SK-N-SH (cell line): ENCODE results near the gene TEX28. TPM values are rescaled to one million over a fixed set of nuclear protein-coding genes. Genes with fewer than 3 reads are reported as not detected.

ENCODE experiments used
- CTCF ChIA-PET: fragments of 300-600, 350-600 bp; formaldehyde crosslinking; extraction: SDS; loops from one replicate; lab custom pipeline; 2021; lab: Yijun Ruan, JAX
- POLR2A ChIA-PET: fragments of 350-600 bp; sonication (Branson Sonifier 250); formaldehyde crosslinking; extraction: SDS; loops from one replicate; lab custom pipeline; 2020; ENCODE audit warnings: antibody characterized with exemption, inconsistent platforms; lab: Yijun Ruan, JAX
- DNase-seq: peaks from one replicate; pipeline ENCODE4 v3.0.0; 2012
- H2AFZ ChIP-seq: fragments of 200-600 bp; sonication (generic); 2 replicates; pipeline ENCODE4 v1.8.1; 2016; ENCODE audit warnings: antibody characterized with exemption, mild to moderate bottlenecking, low read depth
- H3F3A ChIP-seq: fragments of 200-600 bp; sonication (generic); replicated peaks from 2 replicates; pipeline ENCODE3; 2016; ENCODE audit warnings: antibody characterized with exemption, mild to moderate bottlenecking; ENCODE audit not compliant: insufficient read depth
- H3K27ac ChIP-seq, 2 experiments: fragments of 200-500 bp in 1 of 2; fragments of 200-600 bp in 1 of 2; sonication (Bioruptor generic) in 1 of 2; sonication (generic), shearing (Covaris generic) in 1 of 2; 2 replicates each; pipeline versions ENCODE4 v1.5.1 to v1.6.1; 2014 to 2016; ENCODE audit warnings: low read depth in 2 of 2, inconsistent platforms in 1 of 2, low read length in 1 of 2, mild to moderate bottlenecking in 1 of 2, mixed read lengths in 1 of 2
- H3K27me3 ChIP-seq: fragments of 200-600 bp; sonication (generic), shearing (Covaris generic); 2 replicates; pipeline ENCODE4 v1.6.1; 2016; ENCODE audit warnings: mixed run types; ENCODE audit not compliant: insufficient read depth
- H3K36me3 ChIP-seq, 2 experiments: fragments of 200-500 bp in 1 of 2; fragments of 200-600 bp in 1 of 2; sonication (Bioruptor generic) in 1 of 2; sonication (generic) in 1 of 2; replicated peaks in 1 of 2; 2 replicates each; pipeline versions ENCODE3 to v1.5.1; 2014 to 2016; ENCODE audit warnings: low read length in 1 of 2, mild to moderate bottlenecking in 1 of 2; ENCODE audit not compliant: insufficient read depth in 2 of 2, control insufficient read depth in 1 of 2
- H3K4me1 ChIP-seq, 2 experiments: fragments of 200-500 bp in 1 of 2; fragments of 200-600 bp in 1 of 2; sonication (Bioruptor generic) in 1 of 2; sonication (generic), shearing (Covaris generic) in 1 of 2; 2 replicates each; pipeline versions ENCODE4 v1.5.1 to v1.6.1; 2014 to 2016; ENCODE audit warnings: low read depth in 1 of 2, low read length in 1 of 2, mixed run types in 1 of 2; ENCODE audit not compliant: insufficient read depth in 2 of 2, control insufficient read depth in 1 of 2
- H3K4me2 ChIP-seq: fragments of 200-600 bp; sonication (generic), shearing (Covaris generic); 2 replicates; pipeline ENCODE4 v1.6.1; 2017; ENCODE audit warnings: mixed run types
- H3K4me3 ChIP-seq, 2 experiments: fragments of 200-500 bp in 1 of 2; fragments of 200-600 bp in 1 of 2; sonication (Bioruptor generic) in 1 of 2; sonication (generic), shearing (Covaris generic) in 1 of 2; 2 replicates each; pipeline versions ENCODE4 v1.5.1 to v1.8.1; 2014 to 2016; ENCODE audit warnings: low read depth in 2 of 2, inconsistent platforms in 1 of 2, low read length in 1 of 2, mild to moderate bottlenecking in 1 of 2, mixed read lengths in 1 of 2, moderate library complexity in 1 of 2
- H3K79me2 ChIP-seq: fragments of 200-600 bp; sonication (generic); 2 replicates; pipeline ENCODE4 v1.8.1; 2017; ENCODE audit warnings: mild to moderate bottlenecking; ENCODE audit not compliant: insufficient read depth
- H3K9ac ChIP-seq: fragments of 200-600 bp; sonication (generic); 2 replicates; pipeline ENCODE4 v1.6.1; 2017; ENCODE audit warnings: mixed run types
- H3K9me2 ChIP-seq: fragments of 200-600 bp; sonication (generic); 2 replicates; pipeline ENCODE4 v1.6.1; 2017; ENCODE audit warnings: mixed run types
- H3K9me3 ChIP-seq: fragments of 200-600 bp; sonication (generic); 2 replicates; pipeline ENCODE4 v1.6.1; 2017; ENCODE audit warnings: mixed run types, mild to moderate bottlenecking, moderate library complexity
- H4K20me1 ChIP-seq: fragments of 200-600 bp; sonication (generic); 2 replicates; pipeline ENCODE4 v1.6.1; 2017; ENCODE audit warnings: mild to moderate bottlenecking, mixed run types; ENCODE audit not compliant: insufficient read depth
- ELF1 ChIP-seq: IDR thresholded peaks from 2 replicates; pipeline ENCODE4 v1.4.0; 2012
- EP300 ChIP-seq, 2 experiments: IDR thresholded peaks; 2 replicates each; pipeline versions ENCODE4 v1.4.0 to v1.6.1; 2012; ENCODE audit warnings: borderline replicate concordance in 1 of 2, low read depth in 1 of 2, low read length in 1 of 2
- EZH2phosphoT487 ChIP-seq: fragments of 200-600 bp; sonication (generic); IDR thresholded peaks from 2 replicates; pipeline ENCODE4 v1.6.1; 2017; ENCODE audit warnings: low read depth, mixed run types, mild to moderate bottlenecking, antibody characterized with exemption, moderate library complexity, borderline replicate concordance
- FOSL2 ChIP-seq: IDR thresholded peaks from 2 replicates; pipeline ENCODE4 v1.4.0; 2012; ENCODE audit warnings: low read depth, mild to moderate bottlenecking, moderate library complexity, borderline replicate concordance
- FOXJ3 ChIP-seq: sonication (generic); formaldehyde crosslinking; IDR thresholded peaks from 2 replicates; pipeline ENCODE4 v1.5.1; 2020; ENCODE audit warnings: mild to moderate bottlenecking, missing genetic modification reagents
- FOXM1 ChIP-seq: IDR thresholded peaks from 2 replicates; pipeline ENCODE4 v1.4.0; 2012; ENCODE audit warnings: low read depth, mild to moderate bottlenecking
- GATA2 ChIP-seq: sonication (generic); formaldehyde crosslinking; IDR thresholded peaks from 2 replicates; pipeline ENCODE4 v1.5.0; 2020; ENCODE audit warnings: mild to moderate bottlenecking, missing genetic modification reagents
- MEF2A ChIP-seq: IDR thresholded peaks from 2 replicates; pipeline ENCODE4 v1.4.0; 2012; ENCODE audit warnings: low read depth, borderline replicate concordance
- NRF1 ChIP-seq: IDR thresholded peaks from 2 replicates; pipeline ENCODE4 v1.6.1; 2012; ENCODE audit warnings: low read depth, mild to moderate bottlenecking, low read length
- POLR2AphosphoS5 ChIP-seq: IDR thresholded peaks from 2 replicates; pipeline ENCODE4 v1.6.1; 2012; ENCODE audit warnings: low read depth, low read length
- RAD21 ChIP-seq: IDR thresholded peaks from 2 replicates; pipeline ENCODE4 v1.6.1; 2012; ENCODE audit warnings: mild to moderate bottlenecking, low read length
- RCOR1 ChIP-seq: fragments of 150-350 bp; IDR thresholded peaks from 2 replicates; pipeline ENCODE4 v1.6.1; 2017; ENCODE audit warnings: antibody characterized with exemption, low read length
- REST ChIP-seq: IDR thresholded peaks from 2 replicates; pipeline ENCODE4 v1.6.1; 2012; ENCODE audit warnings: mild to moderate bottlenecking, low read depth, low read length, moderate library complexity
- RFX5 ChIP-seq: IDR thresholded peaks from 2 replicates; pipeline ENCODE4 v1.6.1; 2012; ENCODE audit warnings: mild to moderate bottlenecking, improper control_type of control experiment, low read length
- RXRA ChIP-seq: IDR thresholded peaks from 2 replicates; pipeline ENCODE4 v1.4.0; 2012; ENCODE audit warnings: low read depth, mild to moderate bottlenecking, borderline replicate concordance
- SMC3 ChIP-seq: IDR thresholded peaks from 2 replicates; pipeline ENCODE4 v1.6.1; 2012; ENCODE audit warnings: low read depth, low read length, improper control_type of control experiment
- TAF1 ChIP-seq: IDR thresholded peaks from 2 replicates; pipeline ENCODE4 v1.6.1; 2012; ENCODE audit warnings: low read depth, mild to moderate bottlenecking, low read length, moderate library complexity, borderline replicate concordance
- TCF12 ChIP-seq: IDR thresholded peaks from 2 replicates; pipeline ENCODE4 v1.4.0; 2012
- YY1 ChIP-seq: IDR thresholded peaks from 2 replicates; pipeline ENCODE4 v1.4.0; 2012; ENCODE audit warnings: low read depth, mild to moderate bottlenecking
- WGBS: methylation state at CpG from one replicate; pipeline ENCODE4 v1.1.6; 2017; ENCODE audit warnings: low lambda C conversion rate; 5-methylcytosine and 5-hydroxymethylcytosine counted together
- polyA plus RNA-seq, 3 experiments: library from polyadenylated mRNA; depleted of rRNA; stranded (reverse); fragments of >200 nt; gene quantifications; 2 replicates each; pipeline ENCODE4 v1.2.3, GENCODE V29; 2012
- TF ChIP-seq, protein P1 (sequence below): IDR thresholded peaks from 2 replicates; pipeline ENCODE4 v1.4.0; 2012; ENCODE audit warnings: low read depth

The TEX28 gene
- polyA plus RNA-seq, 1 of the 3 experiments (the other 2 are of a cell fraction) = not detected

- H3K4me1 ChIP-seq = no peaks in the 10 kb centered on the region; a peak in 1 of 4 replicates
- H4K20me1 ChIP-seq = no peaks in the 10 kb centered on the region
- DNase-seq = no peak
- 64% methylated on average over 7 of the region's 8 CpGs for WGBS
- H3F3A ChIP-seq = no peaks in the 10 kb centered on the region
- no peaks in the 10 kb centered on the region for H3K9me3 ChIP-seq
- no peaks in the 10 kb centered on the region for H3K9me2 ChIP-seq
- H3K4me3 ChIP-seq = no peak overlapping the region
- H3K9ac ChIP-seq = no peak overlapping the region
- ChIA-PET POLR2A (no interaction called here), CTCF (no interaction called here)
- H3K4me2 ChIP-seq = no peak overlapping the region
- H2AFZ ChIP-seq = no peak overlapping the region
- H3K27ac ChIP-seq = no peak overlapping the region
- TF ChIP-seq RFX5 (no peak), POLR2AphosphoS5 (no peak), SMC3 (no peak), RAD21 (no peak), REST (no peak), TCF12 (no peak), FOXJ3 (CRISPR knock-in tag) (no peak), FOXM1 (no peak), GATA2 (CRISPR knock-in tag) (no peak), EP300 (IDR thresholded peaks at IDR 0.05; ENCODE audit: borderline replicate concordance in 1 of 2, low read depth in 1 of 2, low read length in 1 of 2) (no peak), RXRA (no peak), EZH2phosphoT487 (no peak), ELF1 (no peak)
- TF ChIP-seq, protein P1, sequence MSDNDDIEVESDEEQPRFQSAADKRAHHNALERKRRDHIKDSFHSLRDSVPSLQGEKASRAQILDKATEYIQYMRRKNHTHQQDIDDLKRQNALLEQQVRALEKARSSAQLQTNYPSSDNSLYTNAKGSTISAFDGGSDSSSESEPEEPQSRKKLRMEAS = no peak
- peaks cover 6% of the 10 kb centered on the region for H3K27me3 ChIP-seq
- H3K79me2 ChIP-seq = no peaks in the 10 kb centered on the region
- H3K36me3 ChIP-seq = no peaks in the 10 kb centered on the region
Measured at GRCh38 chrX:154300816-154301215, 5.9 kb upstream of the TEX28 start.

DNA sequence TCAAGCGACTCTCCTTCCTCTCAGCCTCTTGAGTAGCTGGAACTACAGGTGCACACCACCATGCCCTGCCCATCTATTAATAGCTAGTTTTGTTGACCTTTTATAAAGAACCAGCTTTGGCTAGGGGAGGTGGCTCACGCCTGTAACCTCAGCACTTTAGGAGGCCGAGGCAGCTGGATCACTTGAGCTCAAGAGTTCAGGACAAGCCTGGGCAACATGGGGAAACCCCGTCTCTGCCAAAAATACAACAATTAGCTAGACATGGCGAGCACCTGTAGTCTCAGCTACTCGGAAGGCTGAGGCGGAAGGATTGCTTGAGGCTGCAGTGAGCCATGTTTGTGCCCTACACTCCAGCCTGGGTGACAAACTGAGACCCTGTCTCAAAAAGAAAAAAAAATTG is 3.4 kb upstream of the TEX28 start:
- TF ChIP-seq RCOR1 = no peak
- TF ChIP-seq YY1 = no peak
- no peak for TF ChIP-seq FOSL2
- no peak for TF ChIP-seq SMC3
- TF ChIP-seq TAF1 = no peak
- no peak for TF ChIP-seq RXRA
- no peak for TF ChIP-seq MEF2A
- no peak for TF ChIP-seq NRF1
- no peak for DNase-seq
- CTCF ChIA-PET = interaction anchor here (1.0 to 1.5 kb wide), 2 partner anchors 10 to 20 kb away, joined by 3 to 7 read pairs; no protein-coding TSS in a partner anchor

More for the DNA sequence above, 3.4 kb upstream of the TEX28 start:
- no peak overlapping the region for H2AFZ ChIP-seq
- no peaks in the 10 kb centered on the region for H3K9me2 ChIP-seq
- H3K4me2 ChIP-seq = no peak overlapping the region
- no peaks in the 10 kb centered on the region for H3K9me3 ChIP-seq
- H3K36me3 ChIP-seq = no peaks in the 10 kb centered on the region
- no peak overlapping the region for H3K27ac ChIP-seq
- H3K9ac ChIP-seq = no peak overlapping the region
- no peaks in the 10 kb centered on the region; the same call in 1 of the 2 replicates for H3K27me3 ChIP-seq
- no peaks in the 10 kb centered on the region for H4K20me1 ChIP-seq
- no peak overlapping the region for H3K4me3 ChIP-seq
- POLR2A ChIA-PET = interaction anchor here (0.7 kb wide), 1 partner anchor 193 kb away, joined by 3 read pairs; no protein-coding TSS in a partner anchor
- H3F3A ChIP-seq = no peaks in the 10 kb centered on the region
- H3K4me1 ChIP-seq = no peaks in the 10 kb centered on the region
- H3K79me2 ChIP-seq = no peaks in the 10 kb centered on the region
- WGBS = 37% methylated on average over 7 of the region's 7 CpGs
